Pancreas (tissue), 10 donors: ENCODE measurements around the gene FFAR1. TPM values are rescaled to one million over a fixed set of nuclear protein-coding genes. Genes with fewer than 3 reads are reported as not detected.

Experiments
- ATAC-seq, 4 donors: fragments of 200-7000 bp; cut with Tn5 transposase; one replicate each; pipeline versions ENCODE4 v1.8.0 to v1.9.1; 2020; ENCODE audit warnings: mild to moderate bottlenecking in 4 of 4, moderate library complexity in 4 of 4
- DNase-seq, 6 donors: peaks; one replicate each; pipeline ENCODE4 v3.0.0-alpha.2; 2020
- FAIRE-seq: peaks from 2 replicates; lab custom pipeline; 2012; peaks lifted over from hg19 to GRCh38; lab: Jason Lieb, UNC
- H3K27ac ChIP-seq, 4 donors: fragments of 200-600 bp; sonication (generic); 1 replicate in 3 of 4; 2 replicates in 1 of 4; pipeline versions ENCODE4 v1.5.0 to v1.8.0; 2020
- H3K27me3 ChIP-seq, 4 donors: fragments of 200-600 bp; one replicate each; pipeline ENCODE4 v1.8.0; 2021
- H3K36me3 ChIP-seq, 3 donors: fragments of 200-600 bp; sonication (generic) in 1 of 3; one replicate each; pipeline versions ENCODE4 v1.5.0 to v1.8.0; 2020 to 2021
- H3K4me1 ChIP-seq, 3 donors: fragments of 200-600 bp; one replicate each; pipeline ENCODE4 v1.8.0; 2021
- H3K4me3 ChIP-seq, 4 donors: fragments of 200-600 bp; sonication (generic) in 2 of 4; one replicate each; pipeline versions ENCODE4 v1.5.0 to v1.8.0; 2020 to 2021
- H3K9me3 ChIP-seq, 4 donors: fragments of 200-600 bp; one replicate each; pipeline ENCODE4 v1.8.0; 2021
- WGBS, 2 donors: extraction: QIAGEN DNeasy Blood & Tissue Kit; methylation state at CpG; one replicate each; pipeline ENCODE4 v1.1.7; 2013; 5-methylcytosine and 5-hydroxymethylcytosine counted together
- intact Hi-C, 3 donors: fragments of 100-400 bp; cut with DNase I; formaldehyde crosslinking; loops; one replicate each; pipeline versions ENCODE4 v1.11.1 to v1.14.2; 2022
- polyA plus RNA-seq, 2 donors: library from polyadenylated mRNA; stranded (reverse); fragments of 200-250 nt; gene quantifications; one replicate each; pipeline ENCODE4 v1.2.3, GENCODE V29; 2013
- total RNA-seq, 6 donors: library from RNA; stranded (reverse); fragmentation: NEBNext Ultra II Directional in 4 of 6; extraction: Animal tissue kit (Norgen Biotek cat#: 25700) in 4 of 6; gene quantifications; one replicate each; pipeline versions ENCODE4 v1.2.1 to v1.2.4, GENCODE V29; 2021 to 2023
- TF ChIP-seq, protein P1 (sequence below), 4 donors: fragments of 200-600 bp; sonication (generic) in 3 of 4; IDR thresholded peaks; one replicate each; pipeline versions ENCODE4 v1.5.0 to v1.8.0; 2021; ENCODE audit warnings: antibody characterized with exemption in 4 of 4
- donor health status: healthy with polysubstance abuse.
- donor health status: DM: no; HTN: no; CAD: no; lungs with moderate emphysema.
- donor health status: DM: no; HTN: no; CAD: no.
- donor health status: control.
- donor health status: control.
- donor health status: Bipolar disorder and iron deficiency.
- donor health status: DM: yes; HTN: yes; CAD: no.
- donor health status: DM: no; HTN: no; CAD: no.
- donor health status: DM: no; HTN: no; CAD: no.
- donor health status: DM: yes; HTN: yes; CAD: no.

FFAR1 gene
- total and polyA plus RNA-seq, 8 donors = 0.60 to 30.1 (median 2.6) TPM

DNA sequence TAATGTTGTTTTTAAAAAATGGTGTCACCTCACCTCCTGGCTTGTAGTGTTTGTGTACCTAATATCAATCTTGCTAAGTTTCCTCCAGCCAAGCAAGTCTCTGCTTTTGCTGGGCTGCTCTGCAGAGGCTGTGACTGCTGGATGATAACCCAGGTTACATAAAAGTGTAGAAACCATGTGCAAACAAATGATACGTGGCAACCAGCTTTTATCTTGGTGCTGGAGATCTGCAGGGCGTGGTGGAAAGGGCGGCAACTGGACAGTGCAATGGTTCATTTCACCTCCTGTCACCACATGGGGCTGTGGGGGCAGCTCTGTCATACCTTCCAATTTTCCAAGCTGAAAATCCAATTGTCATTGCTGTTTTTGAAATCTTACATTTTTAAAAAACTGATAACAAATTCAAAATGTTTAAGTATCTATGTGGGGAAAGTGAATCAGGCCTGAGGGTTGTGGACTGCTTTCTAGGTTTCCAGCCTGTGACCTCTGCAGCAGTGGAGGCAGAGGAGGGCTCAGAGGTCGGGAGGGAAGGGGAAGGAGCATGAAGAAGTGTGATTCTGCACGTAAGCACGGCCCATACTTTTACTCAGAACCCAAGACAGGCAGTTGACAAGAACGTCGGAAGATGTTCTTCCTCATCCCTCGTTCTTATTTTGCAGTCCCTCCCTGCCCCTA is 32.9 kb downstream of the FFAR1 start:
- Histone ChIP-seq H3K27me3 (no peaks in the 10 kb centered on the region), H3K36me3 (no peaks in the 10 kb centered on the region), H3K9me3 (no peaks in the 10 kb centered on the region), H3K27ac (no peak overlapping the region), H3K4me3 (no peak overlapping the region), H3K4me1 (peaks cover 0 to 4% (median 0%) of the 10 kb centered on the region in 3 donors)
- TF ChIP-seq, protein P1, sequence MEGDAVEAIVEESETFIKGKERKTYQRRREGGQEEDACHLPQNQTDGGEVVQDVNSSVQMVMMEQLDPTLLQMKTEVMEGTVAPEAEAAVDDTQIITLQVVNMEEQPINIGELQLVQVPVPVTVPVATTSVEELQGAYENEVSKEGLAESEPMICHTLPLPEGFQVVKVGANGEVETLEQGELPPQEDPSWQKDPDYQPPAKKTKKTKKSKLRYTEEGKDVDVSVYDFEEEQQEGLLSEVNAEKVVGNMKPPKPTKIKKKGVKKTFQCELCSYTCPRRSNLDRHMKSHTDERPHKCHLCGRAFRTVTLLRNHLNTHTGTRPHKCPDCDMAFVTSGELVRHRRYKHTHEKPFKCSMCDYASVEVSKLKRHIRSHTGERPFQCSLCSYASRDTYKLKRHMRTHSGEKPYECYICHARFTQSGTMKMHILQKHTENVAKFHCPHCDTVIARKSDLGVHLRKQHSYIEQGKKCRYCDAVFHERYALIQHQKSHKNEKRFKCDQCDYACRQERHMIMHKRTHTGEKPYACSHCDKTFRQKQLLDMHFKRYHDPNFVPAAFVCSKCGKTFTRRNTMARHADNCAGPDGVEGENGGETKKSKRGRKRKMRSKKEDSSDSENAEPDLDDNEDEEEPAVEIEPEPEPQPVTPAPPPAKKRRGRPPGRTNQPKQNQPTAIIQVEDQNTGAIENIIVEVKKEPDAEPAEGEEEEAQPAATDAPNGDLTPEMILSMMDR (IDR thresholded peaks at IDR 0.05) = no peak
- peak; percentile 55 to 92 (median 86) for ATAC-seq
- DNase-seq = peak in 1 of 6 donors; percentile 26
- intact Hi-C loops = no loop called here
- WGBS, 2 donors = 58 to 61% methylated on average over 9 of the region's 9 CpGs
- no peak for FAIRE-seq

DNA sequence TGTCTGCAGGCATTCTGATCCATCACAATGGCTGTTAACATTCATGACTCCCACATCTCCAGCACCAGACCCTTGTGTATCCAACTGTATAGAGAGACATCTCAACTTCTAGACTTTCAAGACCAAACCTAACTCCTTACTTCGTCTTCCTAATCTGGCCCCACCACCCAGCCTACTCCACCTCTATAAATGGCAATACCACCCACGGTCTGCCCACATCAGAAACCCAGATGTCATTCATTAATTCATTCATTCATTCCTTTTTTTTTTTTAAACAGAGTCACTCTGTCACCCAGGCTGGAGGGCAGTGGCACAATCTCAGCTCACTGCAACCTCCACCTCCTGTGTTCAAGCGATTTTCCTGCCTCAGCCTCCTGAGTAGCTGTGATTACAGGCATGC is 33.6 kb downstream of the FFAR1 start:
- ATAC-seq = no peak

DNA sequence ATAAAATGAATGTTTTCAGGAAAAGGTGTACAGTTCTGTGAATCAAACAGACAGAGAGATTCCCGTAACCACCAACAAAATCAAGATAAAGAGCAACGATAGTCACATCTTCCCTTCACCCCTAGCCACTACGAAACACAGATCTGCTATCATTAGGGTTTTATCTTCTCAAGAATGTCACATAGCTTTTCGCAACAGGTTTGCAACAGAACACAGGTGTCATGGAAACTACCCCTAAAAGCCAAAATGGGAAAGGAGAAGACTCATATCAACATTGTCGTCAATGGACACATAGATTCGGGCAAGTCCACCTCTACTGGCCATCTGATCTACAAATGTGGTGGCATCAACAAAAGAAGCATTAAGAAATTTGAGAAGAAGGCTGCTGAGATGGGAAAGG is 34.2 kb downstream of the FFAR1 start:
- H3K4me3 ChIP-seq = no peak overlapping the region
- H3K27me3 ChIP-seq = no peaks in the 10 kb centered on the region
- peaks cover 0 to 4% (median 0%) of the 10 kb centered on the region in 3 donors for H3K4me1 ChIP-seq
- intact Hi-C loops = no loop called here
- TF ChIP-seq, protein P1 (IDR thresholded peaks at IDR 0.05) = no peak
- FAIRE-seq (no peak), DNase-seq (no peak), ATAC-seq (no peak)
- WGBS, 2 donors = 90 to 91% methylated on average over 6 of the region's 6 CpGs
- no peaks in the 10 kb centered on the region for H3K9me3 ChIP-seq
- H3K27ac ChIP-seq = no peak overlapping the region
- no peaks in the 10 kb centered on the region for H3K36me3 ChIP-seq

More for the DNA sequence above, 33.6 kb downstream of the FFAR1 start:
- 70 to 83% methylated on average over 3 of the region's 3 CpGs for WGBS, 2 donors
- H3K4me1 ChIP-seq = peaks cover 0 to 4% (median 0%) of the 10 kb centered on the region in 3 donors
- no peak overlapping the region for H3K27ac ChIP-seq
- H3K36me3 ChIP-seq = no peaks in the 10 kb centered on the region
- DNase-seq (no peak), FAIRE-seq (no peak)
- intact Hi-C loops = no loop called here
- H3K4me3 ChIP-seq = no peak overlapping the region
- H3K9me3 ChIP-seq = no peaks in the 10 kb centered on the region
- H3K27me3 ChIP-seq = no peaks in the 10 kb centered on the region
- TF ChIP-seq, protein P1 (IDR thresholded peaks at IDR 0.05) = no peak

DNA sequence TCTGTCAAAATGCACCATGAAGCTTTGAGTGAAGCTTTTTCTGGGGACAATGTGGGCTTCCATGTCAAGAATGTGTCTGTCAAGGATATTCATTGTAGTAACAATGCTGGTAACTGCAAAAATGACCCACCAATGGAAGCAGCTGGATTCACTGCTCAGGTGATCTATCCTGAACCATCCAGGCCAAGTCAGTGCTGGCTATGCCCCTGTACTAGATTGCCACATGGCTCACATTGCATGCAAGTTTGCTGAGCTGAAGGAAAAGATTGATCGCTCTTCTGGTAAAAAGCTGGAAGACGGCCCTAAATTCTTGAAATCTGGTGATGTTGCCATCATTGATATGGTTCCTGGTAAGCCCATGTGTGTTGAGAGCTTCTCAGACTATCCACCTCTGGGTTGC is 35.8 kb downstream of the FFAR1 start:
- TF ChIP-seq, protein P1 (IDR thresholded peaks at IDR 0.05) = no peak
- H3K27ac ChIP-seq = no peak overlapping the region
- no peaks in the 10 kb centered on the region for H3K36me3 ChIP-seq
- intact Hi-C loops = no loop called here
- ATAC-seq = no peak
- H3K9me3 ChIP-seq = no peaks in the 10 kb centered on the region
- WGBS, 2 donors = 87 to 89% methylated on average over 2 of the region's 2 CpGs
- DNase-seq = no peak
- H3K27me3 ChIP-seq = no peaks in the 10 kb centered on the region
- peaks cover 0 to 4% (median 0%) of the 10 kb centered on the region in 3 donors for H3K4me1 ChIP-seq
- no peak for FAIRE-seq
- H3K4me3 ChIP-seq = no peak overlapping the region
